Lung (tissue), 12 donors: ENCODE measurements around the gene TCTN2. TPM values are rescaled to one million over a fixed set of nuclear protein-coding genes. Genes with fewer than 3 reads are reported as not detected.

Experiments
- ATAC-seq: fragments of 200-7000 bp; cut with Tn5 transposase; one replicate; pipeline ENCODE4 v1.9.1; 2020; ENCODE audit warnings: moderate number of reproducible peaks; ENCODE audit not compliant: insufficient read depth, low FRiP score
- DNase-seq, 3 donors: peaks; one replicate each; pipeline ENCODE4 v3.0.0-alpha.2; 2013 to 2017
- H3K27ac ChIP-seq, 2 donors: one replicate each; pipeline ENCODE4 v1.5.1; 2013; ENCODE audit warnings: mild to moderate bottlenecking in 2 of 2, moderate library complexity in 2 of 2, control low read depth in 1 of 2, inconsistent platforms in 1 of 2, low read depth in 1 of 2, low read length in 1 of 2
- H3K27me3 ChIP-seq, 3 donors: one replicate each; pipeline ENCODE4 v1.5.1; 2013; ENCODE audit warnings: low read length in 2 of 3; ENCODE audit not compliant: control insufficient read depth in 3 of 3, insufficient read depth in 3 of 3
- H3K36me3 ChIP-seq, 4 donors: one replicate each; pipeline ENCODE4 v1.5.1; 2013; ENCODE audit warnings: low read length in 4 of 4, mild to moderate bottlenecking in 1 of 4, moderate library complexity in 1 of 4; ENCODE audit not compliant: control insufficient read depth in 4 of 4, insufficient read depth in 4 of 4
- H3K4me1 ChIP-seq, 5 donors: one replicate each; pipeline ENCODE4 v1.5.1; 2013; ENCODE audit warnings: low read length in 5 of 5, mild to moderate bottlenecking in 2 of 5, moderate library complexity in 1 of 5; ENCODE audit not compliant: control insufficient read depth in 5 of 5, insufficient read depth in 5 of 5
- H3K4me3 ChIP-seq: one replicate; pipeline ENCODE4 v1.5.1; 2013; ENCODE audit warnings: mild to moderate bottlenecking, control low read depth, moderate library complexity
- H3K9ac ChIP-seq, 2 donors: one replicate each; pipeline ENCODE4 v1.5.1; 2013; ENCODE audit warnings: low read length in 2 of 2, control low read depth in 1 of 2; ENCODE audit not compliant: insufficient read depth in 1 of 2
- H3K9me3 ChIP-seq, 4 donors: one replicate each; pipeline ENCODE4 v1.5.1; 2013; ENCODE audit warnings: low read length in 3 of 4, mild to moderate bottlenecking in 1 of 4, moderate library complexity in 1 of 4; ENCODE audit not compliant: control insufficient read depth in 4 of 4, insufficient read depth in 3 of 4
- WGBS, 2 donors: extraction: QIAGEN DNeasy Blood & Tissue Kit; methylation state at CpG; one replicate each; pipeline ENCODE4 v1.1.7; 2013; 5-methylcytosine and 5-hydroxymethylcytosine counted together
- polyA plus RNA-seq, 2 donors: library from polyadenylated mRNA; stranded (reverse); fragments of 200-250 nt; gene quantifications; one replicate each; pipeline ENCODE4 v1.2.1, GENCODE V29; 2013
- total RNA-seq, 2 donors: library from RNA; depleted of rRNA in 1 of 2; stranded (reverse); fragments of >200 nt in 1 of 2; gene quantifications; one replicate each; pipeline ENCODE4 v1.2.1, GENCODE V29; 2014 to 2021
- TF ChIP-seq, protein P1 (sequence below): IDR thresholded peaks from 2 replicates; pipeline ENCODE4 v1.5.1; 2012; ENCODE audit warnings: mild to moderate bottlenecking; ENCODE audit errors: control extremely low read depth, extremely low read depth
- donor health status: control.
- donor health status: control.
- donor health status: Bipolar disorder and iron deficiency.
- donor health status: healthy.
- donor health status: DM: yes; HTN: yes; CAD: no.

The TCTN2 gene
- total and polyA plus RNA-seq, 4 donors, result 5.2 to 28.2 (median 14.2) TPM

DNA sequence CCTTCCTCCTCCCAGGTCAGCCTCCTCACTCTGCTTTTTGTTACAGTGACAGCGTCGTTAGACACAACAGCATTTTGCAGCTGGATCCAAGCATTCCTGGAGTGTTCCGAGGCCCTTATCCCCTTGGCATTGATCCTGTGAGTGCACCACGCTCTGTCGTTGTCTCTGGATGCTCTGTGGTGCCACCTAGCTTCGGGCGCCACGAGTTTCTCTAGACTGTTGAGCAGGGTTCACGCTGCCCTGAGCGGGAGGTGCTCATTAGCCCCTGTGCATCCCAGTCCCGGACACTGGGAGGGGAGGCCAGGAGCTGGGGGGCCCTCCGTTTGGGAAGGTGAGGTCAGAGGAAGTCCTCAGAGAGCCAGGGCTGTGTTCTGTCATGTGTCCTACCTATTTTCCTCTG lies 73.9 kb downstream of the TCTN2 start:
- peak in 2 of 3 donors; percentile 10 to 11 for DNase-seq
- WGBS, 2 donors, result 75 to 78% methylated on average over 12 of the region's 12 CpGs
- peaks cover 14 to 31% (median 24%) of the 10 kb centered on the region in 4 donors for H3K36me3 ChIP-seq

GRCh38 chr12:123747309-123747708 lies 76.4 kb downstream of the TCTN2 start:
- DNase-seq (no peak), ATAC-seq (no peak)
- WGBS, 2 donors, result 47 to 71% methylated on average over 5 of the region's 5 CpGs
- no peak overlapping the region for H3K4me3 ChIP-seq
- H3K27ac ChIP-seq, result no peak overlapping the region
- H3K4me1 ChIP-seq, result peaks cover 0 to 7% (median 0%) of the 10 kb centered on the region in 5 donors
- TF ChIP-seq, protein P1, sequence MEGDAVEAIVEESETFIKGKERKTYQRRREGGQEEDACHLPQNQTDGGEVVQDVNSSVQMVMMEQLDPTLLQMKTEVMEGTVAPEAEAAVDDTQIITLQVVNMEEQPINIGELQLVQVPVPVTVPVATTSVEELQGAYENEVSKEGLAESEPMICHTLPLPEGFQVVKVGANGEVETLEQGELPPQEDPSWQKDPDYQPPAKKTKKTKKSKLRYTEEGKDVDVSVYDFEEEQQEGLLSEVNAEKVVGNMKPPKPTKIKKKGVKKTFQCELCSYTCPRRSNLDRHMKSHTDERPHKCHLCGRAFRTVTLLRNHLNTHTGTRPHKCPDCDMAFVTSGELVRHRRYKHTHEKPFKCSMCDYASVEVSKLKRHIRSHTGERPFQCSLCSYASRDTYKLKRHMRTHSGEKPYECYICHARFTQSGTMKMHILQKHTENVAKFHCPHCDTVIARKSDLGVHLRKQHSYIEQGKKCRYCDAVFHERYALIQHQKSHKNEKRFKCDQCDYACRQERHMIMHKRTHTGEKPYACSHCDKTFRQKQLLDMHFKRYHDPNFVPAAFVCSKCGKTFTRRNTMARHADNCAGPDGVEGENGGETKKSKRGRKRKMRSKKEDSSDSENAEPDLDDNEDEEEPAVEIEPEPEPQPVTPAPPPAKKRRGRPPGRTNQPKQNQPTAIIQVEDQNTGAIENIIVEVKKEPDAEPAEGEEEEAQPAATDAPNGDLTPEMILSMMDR, result no peak
- H3K9ac ChIP-seq, result no peak overlapping the region
- no peaks in the 10 kb centered on the region for H3K27me3 ChIP-seq
- H3K9me3 ChIP-seq, result no peaks in the 10 kb centered on the region
- H3K36me3 ChIP-seq, result peaks cover 13 to 32% (median 24%) of the 10 kb centered on the region in 4 donors

More for the DNA sequence above, 73.9 kb downstream of the TCTN2 start:
- no peak for ATAC-seq
- Histone ChIP-seq H3K4me1 (peaks cover 0 to 7% (median 0%) of the 10 kb centered on the region in 5 donors), H3K9me3 (no peaks in the 10 kb centered on the region), H3K27ac (no peak overlapping the region), H3K27me3 (no peaks in the 10 kb centered on the region), H3K4me3 (no peak overlapping the region), H3K9ac (no peak overlapping the region)
- TF ChIP-seq, protein P1, result no peak

- Histone ChIP-seq H3K36me3 (peaks cover 14 to 33% (median 23%) of the 10 kb centered on the region in 4 donors), H3K27ac (no peak overlapping the region), H3K27me3 (no peaks in the 10 kb centered on the region), H3K9me3 (no peaks in the 10 kb centered on the region), H3K9ac (no peak overlapping the region), H3K4me3 (no peak overlapping the region), H3K4me1 (peaks cover 0 to 7% (median 0%) of the 10 kb centered on the region in 5 donors)
- TF ChIP-seq, protein P1, result no peak
- ATAC-seq (no peak), DNase-seq (no peak)
- WGBS, 2 donors, result 41 to 76% methylated on average over 6 of the region's 6 CpGs
Observed at GRCh38 chr12:123748161-123748560, 77.2 kb downstream of the TCTN2 start.

GRCh38 chr12:123748661-123749060 lies 77.7 kb downstream of the TCTN2 start:
- Histone ChIP-seq H3K4me3 (no peak overlapping the region), H3K9ac (no peak overlapping the region), H3K9me3 (no peaks in the 10 kb centered on the region), H3K27ac (no peak overlapping the region), H3K4me1 (peaks cover 0 to 7% (median 0%) of the 10 kb centered on the region in 5 donors), H3K36me3 (peaks cover 17 to 36% (median 24%) of the 10 kb centered on the region in 4 donors), H3K27me3 (no peaks in the 10 kb centered on the region)
- no peak for ATAC-seq
- TF ChIP-seq, protein P1, result no peak
- 83 to 87% methylated on average over 4 of the region's 4 CpGs for WGBS, 2 donors
- no peak for DNase-seq
